Smooth muscle cell (in vitro differentiated cells): ENCODE measurements around the gene NDUFS2. TPM values are rescaled to one million over a fixed set of nuclear protein-coding genes. Genes with fewer than 3 reads are reported as not detected.

Experiments
- DNase-seq: peaks from one replicate; lab custom pipeline; 2025; ENCODE audit not compliant: unreplicated experiment; lab: John Stamatoyannopoulos, UW
- H2AFZ ChIP-seq: fragments of 200-600 bp; sonication (generic); 2 replicates; pipeline ENCODE4 v1.6.0; 2016; ENCODE audit warnings: antibody characterized with exemption, low read depth, mild to moderate bottlenecking
- H3F3A ChIP-seq: fragments of 200-600 bp; sonication (generic); 2 replicates; pipeline ENCODE4 v1.6.0; 2017; ENCODE audit warnings: antibody characterized with exemption, low read depth
- H3K27ac ChIP-seq: fragments of 200-600 bp; sonication (generic); 2 replicates; pipeline ENCODE4 v1.5.1; 2016; ENCODE audit warnings: low read depth, mild to moderate bottlenecking
- H3K27me3 ChIP-seq: fragments of 200-600 bp; sonication (generic); 2 replicates; pipeline ENCODE4 v1.6.1; 2016; ENCODE audit warnings: low read depth, mild to moderate bottlenecking
- H3K36me3 ChIP-seq: fragments of 200-600 bp; sonication (generic); 2 replicates; pipeline ENCODE4 v1.5.1; 2016; ENCODE audit warnings: low read depth
- H3K4me1 ChIP-seq: fragments of 200-600 bp; sonication (generic); 2 replicates; pipeline ENCODE4 v1.5.1; 2016; ENCODE audit warnings: low read depth
- H3K4me2 ChIP-seq: fragments of 200-600 bp; sonication (generic); 2 replicates; pipeline ENCODE4 v1.6.0; 2016; ENCODE audit warnings: mild to moderate bottlenecking
- H3K4me3 ChIP-seq: fragments of 200-600 bp; sonication (generic); 2 replicates; pipeline ENCODE4 v1.5.1; 2016; ENCODE audit warnings: mild to moderate bottlenecking
- H3K79me2 ChIP-seq: fragments of 200-600 bp; sonication (generic); 2 replicates; pipeline ENCODE4 v1.6.0; 2016; ENCODE audit warnings: low read depth, mild to moderate bottlenecking
- H3K9ac ChIP-seq: fragments of 200-600 bp; sonication (generic); 2 replicates; pipeline ENCODE4 v1.6.0; 2016; ENCODE audit warnings: low read depth
- H3K9me3 ChIP-seq: fragments of 200-600 bp; sonication (generic); replicated peaks from 2 replicates; pipeline ENCODE4 v1.5.1; 2016; ENCODE audit warnings: low read depth
- H4K20me1 ChIP-seq: fragments of 200-600 bp; sonication (generic); 2 replicates; pipeline ENCODE4 v1.6.0; 2016; ENCODE audit warnings: low read depth
- WGBS: methylation state at CpG from one replicate; pipeline ENCODE4 v1.1.7; 2016; ENCODE audit warnings: low lambda C conversion rate; 5-methylcytosine and 5-hydroxymethylcytosine counted together
- polyA plus RNA-seq: library from polyadenylated mRNA; unstranded; fragments of >200 nt; fragmentation: Nextera tagmentation; extraction: Ambion mirVana; gene quantifications from 2 replicates; pipeline ENCODE4 v1.2.1, GENCODE V29; 2016
- total RNA-seq: library from RNA; depleted of rRNA; stranded (reverse); fragments of >200 nt; gene quantifications from 2 replicates; pipeline ENCODE4 v1.2.3, GENCODE V29; 2014
- TF ChIP-seq, protein P1 (sequence below): fragments of 200-600 bp; sonication (generic); IDR thresholded peaks from 2 replicates; pipeline ENCODE4 v1.5.1; 2017; ENCODE audit warnings: borderline replicate concordance, mild to moderate bottlenecking, antibody characterized with exemption; ENCODE audit not compliant: insufficient read depth, poor library complexity, severe bottlenecking

Gene NDUFS2
- total and polyA plus RNA-seq, 2 experiments from 2014 or later = 58.1 to 139 TPM

- Histone ChIP-seq H2AFZ (peak overlapping the region; percentile 87), H3F3A (no peaks in the 10 kb centered on the region), H4K20me1 (no peaks in the 10 kb centered on the region), H3K4me3 (no peak overlapping the region), H3K27me3 (no peaks in the 10 kb centered on the region), H3K36me3 (no peaks in the 10 kb centered on the region), H3K9ac (no peak overlapping the region), H3K4me2 (peak overlapping the region; percentile 46), H3K9me3 (no peaks in the 10 kb centered on the region), H3K79me2 (no peaks in the 10 kb centered on the region), H3K27ac (no peak overlapping the region), H3K4me1 (no peaks in the 10 kb centered on the region)
- TF ChIP-seq, protein P1, sequence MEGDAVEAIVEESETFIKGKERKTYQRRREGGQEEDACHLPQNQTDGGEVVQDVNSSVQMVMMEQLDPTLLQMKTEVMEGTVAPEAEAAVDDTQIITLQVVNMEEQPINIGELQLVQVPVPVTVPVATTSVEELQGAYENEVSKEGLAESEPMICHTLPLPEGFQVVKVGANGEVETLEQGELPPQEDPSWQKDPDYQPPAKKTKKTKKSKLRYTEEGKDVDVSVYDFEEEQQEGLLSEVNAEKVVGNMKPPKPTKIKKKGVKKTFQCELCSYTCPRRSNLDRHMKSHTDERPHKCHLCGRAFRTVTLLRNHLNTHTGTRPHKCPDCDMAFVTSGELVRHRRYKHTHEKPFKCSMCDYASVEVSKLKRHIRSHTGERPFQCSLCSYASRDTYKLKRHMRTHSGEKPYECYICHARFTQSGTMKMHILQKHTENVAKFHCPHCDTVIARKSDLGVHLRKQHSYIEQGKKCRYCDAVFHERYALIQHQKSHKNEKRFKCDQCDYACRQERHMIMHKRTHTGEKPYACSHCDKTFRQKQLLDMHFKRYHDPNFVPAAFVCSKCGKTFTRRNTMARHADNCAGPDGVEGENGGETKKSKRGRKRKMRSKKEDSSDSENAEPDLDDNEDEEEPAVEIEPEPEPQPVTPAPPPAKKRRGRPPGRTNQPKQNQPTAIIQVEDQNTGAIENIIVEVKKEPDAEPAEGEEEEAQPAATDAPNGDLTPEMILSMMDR = no peak
- 75% methylated on average over 7 of the region's 7 CpGs for WGBS
- DNase-seq = no peak
These were observed 23.0 kb downstream of the NDUFS2 start for GRCh38 chr1:161225178-161225533.

- WGBS = 8% methylated on average over 16 of the region's 16 CpGs
- Histone ChIP-seq H3K9ac (peak within 1 kb of the TSS; percentile 41), H3K79me2 (no peaks in the 10 kb centered on the region), H3K27ac (no peak within 1 kb of the TSS), H3K4me2 (peak within 1 kb of the TSS; percentile 87), H3K27me3 (no peaks in the 10 kb centered on the region), H3K4me1 (no peaks in the 10 kb centered on the region), H2AFZ (peak within 1 kb of the TSS; percentile 89), H3K36me3 (no peaks in the 10 kb centered on the region), H3F3A (no peaks in the 10 kb centered on the region), H3K9me3 (no peaks in the 10 kb centered on the region), H3K4me3 (peak within 1 kb of the TSS; percentile 82), H4K20me1 (no peaks in the 10 kb centered on the region)
- TF ChIP-seq, protein P1 = peak; percentile 43
- peak; percentile 74 for DNase-seq
These were observed 23.6 kb downstream of the NDUFS2 start, which contains the start of gene TOMM40L for GRCh38 chr1:161225534-161226319. TOMM40L (plus strand) TSS chr1:161226060; CDS start chr1:161226490, 430 bp downstream.

- Histone ChIP-seq H3K4me2 (peak overlapping the region; percentile 87), H3K36me3 (no peaks in the 10 kb centered on the region), H4K20me1 (no peaks in the 10 kb centered on the region), H3K9me3 (no peaks in the 10 kb centered on the region), H2AFZ (peak overlapping the region; percentile 89), H3K4me1 (no peaks in the 10 kb centered on the region), H3F3A (no peaks in the 10 kb centered on the region), H3K9ac (peak overlapping the region; percentile 41), H3K79me2 (no peaks in the 10 kb centered on the region), H3K27ac (no peak overlapping the region), H3K27me3 (no peaks in the 10 kb centered on the region), H3K4me3 (peak overlapping the region; percentile 82)
- DNase-seq = no peak
- 17% methylated on average over 11 of the region's 15 CpGs for WGBS
- TF ChIP-seq, protein P1 = no peak
These were observed 24.1 kb downstream of the NDUFS2 start for GRCh38 chr1:161226320-161226711.
